GM21528 (cell line): ENCODE results near the gene KCNAB2.

Experiments
- ATAC-seq: cut with Tn5 transposase; IDR thresholded peaks from one replicate; pipeline ENCODE4 v1.9.1; 2021; ENCODE audit warnings: mild to moderate bottlenecking, moderate library complexity; ENCODE audit not compliant: unreplicated experiment, low FRiP score

KCNAB2 gene

GRCh38 chr1:6094246-6094645 lies 48.6 kb downstream of the KCNAB2 start:
- ATAC-seq, result no peak

DNA sequence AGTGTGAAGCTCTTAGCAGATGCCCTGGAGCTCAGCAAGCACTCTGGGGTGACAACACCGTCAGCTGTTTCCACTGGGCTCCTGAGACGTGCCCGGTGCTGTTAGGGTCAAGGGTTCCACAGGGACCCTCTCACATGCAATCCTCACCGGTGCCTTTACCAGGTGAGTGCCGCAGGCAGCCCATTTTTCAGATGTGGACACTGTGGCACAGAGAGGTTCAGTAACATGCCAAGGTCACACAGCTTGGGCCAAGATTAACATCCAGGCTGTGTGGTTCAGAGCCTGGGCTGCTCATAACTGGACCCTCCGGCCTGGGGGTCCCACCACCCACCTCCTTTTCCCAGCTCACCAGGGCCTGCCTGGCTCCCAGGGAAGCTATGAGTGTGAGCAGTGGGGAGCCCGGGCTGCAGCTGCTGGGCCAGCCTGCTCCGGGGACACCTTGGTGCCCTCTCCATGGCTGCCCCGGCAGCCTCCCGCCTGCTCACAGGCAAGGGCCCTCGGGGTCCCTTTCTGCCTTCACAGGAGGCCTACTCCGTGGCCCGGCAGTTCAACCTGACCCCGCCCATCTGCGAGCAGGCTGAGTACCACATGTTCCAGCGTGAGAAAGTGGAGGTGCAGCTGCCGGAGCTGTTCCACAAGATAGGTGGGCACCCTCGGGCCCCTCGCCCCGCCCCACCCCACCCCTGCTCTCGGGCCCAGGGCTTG lies 49.3 kb downstream of the KCNAB2 start:
- no peak for ATAC-seq

DNA sequence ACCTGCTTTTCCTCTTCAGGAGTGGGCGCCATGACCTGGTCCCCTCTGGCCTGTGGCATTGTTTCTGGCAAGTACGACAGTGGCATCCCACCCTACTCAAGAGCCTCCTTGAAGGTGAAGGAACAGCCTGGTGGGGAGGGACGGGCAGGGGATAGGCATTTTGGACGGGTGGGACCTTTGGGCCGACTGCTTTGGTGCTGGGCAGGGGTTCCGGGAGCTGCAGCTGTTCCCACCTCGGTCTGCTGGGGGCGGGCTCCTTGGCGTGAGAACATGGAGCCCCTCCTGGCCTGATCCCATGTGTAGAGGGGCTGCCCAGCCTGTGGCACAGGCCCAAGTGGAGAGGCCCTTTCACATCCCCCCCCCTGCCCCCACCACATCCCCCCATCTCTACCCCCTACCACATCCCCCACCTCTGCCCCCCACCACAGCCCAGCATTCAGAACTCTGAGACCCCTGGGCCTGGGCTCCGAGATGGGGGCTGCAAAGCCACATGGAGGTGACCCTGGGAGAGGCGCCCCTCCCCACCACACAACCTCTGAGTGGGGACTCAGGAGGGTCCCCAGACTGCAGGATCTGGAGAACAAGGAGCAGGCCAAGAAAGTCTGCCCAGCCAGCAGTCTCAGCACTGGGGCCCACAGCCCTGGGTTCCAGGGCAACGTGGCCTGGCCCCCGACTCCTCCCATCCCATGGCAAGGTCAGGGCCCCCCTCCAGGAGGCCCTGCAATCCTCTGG lies 50.0 kb downstream of the KCNAB2 start:
- ATAC-seq, result no peak

- ATAC-seq, result no peak
Observed at GRCh38 chr1:6096243-6097116, 50.8 kb downstream of the KCNAB2 start.

- no peak for ATAC-seq
Observed at GRCh38 chr1:6097117-6097595, 51.5 kb downstream of the KCNAB2 start.

- no peak for ATAC-seq
Observed at GRCh38 chr1:6097824-6098223, 52.1 kb downstream of the KCNAB2 start.

GRCh38 chr1:6098303-6099215 lies 52.9 kb downstream of the KCNAB2 start:
- no peak for ATAC-seq

GRCh38 chr1:6099297-6099696 lies 53.6 kb downstream of the KCNAB2 start:
- ATAC-seq, result no peak

DNA sequence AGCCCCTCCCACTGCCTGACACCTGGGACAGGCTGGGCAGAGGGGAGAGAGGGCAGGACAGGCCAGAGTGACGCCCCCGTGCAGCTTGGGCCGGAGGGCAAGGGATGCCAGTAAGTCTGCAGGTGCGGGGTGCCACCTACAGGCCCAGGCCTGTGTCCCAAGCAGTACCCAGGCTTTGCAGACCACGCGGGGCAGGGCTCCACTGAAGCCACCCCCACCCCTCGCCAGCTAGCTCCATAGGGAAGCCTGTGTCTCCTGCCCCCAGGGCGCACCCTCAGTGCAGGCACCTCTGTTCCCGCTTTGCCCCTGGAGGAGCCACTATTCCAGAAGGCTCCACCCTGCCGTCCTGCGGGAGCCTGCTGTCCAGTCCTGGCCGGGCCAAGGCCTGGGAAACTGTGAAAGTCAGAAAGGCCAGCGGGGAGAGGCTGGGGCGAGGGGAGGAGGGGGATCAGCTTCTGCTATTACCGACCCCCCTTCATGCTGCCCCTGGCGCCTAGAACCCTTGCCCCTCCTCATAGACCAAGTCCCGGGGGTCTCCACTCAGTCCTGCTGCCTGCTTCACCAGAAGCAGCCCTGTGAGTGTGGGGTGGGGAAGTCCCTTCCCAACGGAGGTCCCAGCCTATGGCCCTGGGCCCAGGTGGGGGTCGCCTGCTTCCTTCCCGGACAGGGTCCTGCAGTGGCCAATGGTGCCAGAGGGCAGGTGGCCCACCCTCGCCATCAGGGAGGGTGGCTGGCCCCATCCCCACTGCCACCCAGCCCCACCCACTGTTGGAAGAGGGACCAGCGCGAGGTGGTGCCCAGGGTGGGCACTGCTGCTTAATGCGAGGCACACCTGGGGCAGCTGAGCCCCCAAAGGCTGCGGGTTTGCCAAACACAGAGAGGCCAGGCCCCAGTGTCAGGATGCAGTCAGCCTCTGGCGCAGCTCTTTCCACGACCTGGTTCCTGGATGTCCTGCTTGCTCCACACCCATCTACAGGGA lies 54.4 kb downstream of the KCNAB2 start:
- ATAC-seq, result no peak

GRCh38 chr1:6100861-6101783 lies 55.4 kb downstream of the KCNAB2 start:
- ATAC-seq, result no peak

DNA sequence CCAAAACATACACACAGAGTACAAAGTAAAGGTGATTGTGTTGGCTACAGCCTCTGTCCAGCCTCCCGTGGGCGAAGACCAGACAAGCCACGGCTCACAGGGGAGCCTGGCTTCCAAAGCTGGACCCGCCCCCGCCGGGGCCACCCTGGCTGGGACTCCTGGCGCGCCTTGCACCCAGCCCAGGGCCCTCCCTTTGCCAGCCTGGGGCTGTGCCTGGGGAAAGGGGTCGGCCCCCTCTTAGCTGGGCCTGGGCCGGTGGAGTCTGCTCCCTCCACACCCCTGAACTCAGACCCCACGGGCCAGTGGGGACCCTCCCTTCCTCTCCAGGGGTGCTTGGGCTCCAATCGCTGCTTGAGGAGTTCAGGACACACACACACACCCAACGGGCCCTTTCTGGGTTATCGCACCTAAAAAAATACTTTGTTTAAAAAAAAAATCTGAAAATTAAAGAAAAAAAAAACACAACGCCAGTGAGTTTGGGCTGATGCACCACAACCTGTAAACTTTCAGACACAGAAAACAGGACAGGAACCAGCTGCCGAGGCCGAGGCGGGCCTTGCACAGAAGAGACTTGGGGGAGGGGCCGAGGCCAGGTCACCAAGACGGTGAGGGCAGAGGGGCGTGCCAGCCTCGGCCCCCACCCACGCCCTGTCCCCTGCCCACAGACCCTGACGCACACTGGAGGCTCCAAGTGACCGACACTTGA lies 56.3 kb downstream of the KCNAB2 start:
- ATAC-seq, result no peak

- no peak for ATAC-seq
Observed at GRCh38 chr1:6102532-6102845, 56.8 kb downstream of the KCNAB2 start.

GRCh38 chr1:6103111-6103853 lies 57.6 kb downstream of the KCNAB2 start:
- ATAC-seq, result no peak

- ATAC-seq, result no peak
Observed at GRCh38 chr1:6103854-6104530, 58.3 kb downstream of the KCNAB2 start.

DNA sequence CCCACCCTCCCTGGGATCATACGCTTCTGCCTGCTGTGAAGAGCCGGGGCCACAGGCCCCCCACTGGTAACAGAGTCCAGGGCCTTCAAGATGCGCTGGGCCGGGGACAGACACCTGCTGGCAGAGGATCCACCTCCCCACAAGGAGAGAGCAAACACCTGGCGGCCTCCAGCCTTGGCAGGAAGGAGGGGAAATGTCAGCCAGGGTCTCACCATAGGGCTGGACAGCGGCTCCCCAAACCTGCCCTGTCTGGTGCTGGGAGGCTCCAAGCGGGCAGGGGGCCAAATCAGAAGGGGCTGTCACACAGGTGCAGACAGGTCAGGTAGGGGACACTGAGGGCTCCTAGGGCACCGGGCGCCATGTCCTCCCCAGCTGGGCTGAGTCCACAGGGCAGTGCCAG lies 58.9 kb downstream of the KCNAB2 start:
- no peak for ATAC-seq

DNA sequence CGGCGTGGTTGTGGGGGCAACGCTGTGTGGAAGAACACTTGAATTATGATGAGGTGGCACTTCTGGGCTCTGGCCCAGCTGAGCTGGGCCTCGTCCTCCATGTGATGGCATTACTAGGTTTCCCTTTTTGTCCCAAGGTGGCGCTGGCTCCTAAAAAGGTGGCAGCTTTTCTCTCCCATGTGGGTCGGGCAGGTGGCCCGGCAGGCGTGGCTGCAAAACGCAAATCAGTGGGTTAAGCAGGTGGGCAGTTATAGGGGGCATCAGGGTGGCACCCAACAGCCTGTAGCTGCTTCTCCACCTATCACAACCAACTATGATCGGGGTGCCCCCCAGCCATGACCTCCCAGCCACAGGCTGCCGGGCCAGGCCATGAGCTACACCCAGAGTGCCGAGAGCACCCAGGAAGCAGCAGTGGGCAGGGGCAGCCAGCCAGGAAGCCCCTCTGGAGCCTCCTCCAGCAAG lies 59.6 kb downstream of the KCNAB2 start:
- no peak for ATAC-seq
